Measurements from ENCODE around the gene GRM6.

The GRM6 gene

DNA sequence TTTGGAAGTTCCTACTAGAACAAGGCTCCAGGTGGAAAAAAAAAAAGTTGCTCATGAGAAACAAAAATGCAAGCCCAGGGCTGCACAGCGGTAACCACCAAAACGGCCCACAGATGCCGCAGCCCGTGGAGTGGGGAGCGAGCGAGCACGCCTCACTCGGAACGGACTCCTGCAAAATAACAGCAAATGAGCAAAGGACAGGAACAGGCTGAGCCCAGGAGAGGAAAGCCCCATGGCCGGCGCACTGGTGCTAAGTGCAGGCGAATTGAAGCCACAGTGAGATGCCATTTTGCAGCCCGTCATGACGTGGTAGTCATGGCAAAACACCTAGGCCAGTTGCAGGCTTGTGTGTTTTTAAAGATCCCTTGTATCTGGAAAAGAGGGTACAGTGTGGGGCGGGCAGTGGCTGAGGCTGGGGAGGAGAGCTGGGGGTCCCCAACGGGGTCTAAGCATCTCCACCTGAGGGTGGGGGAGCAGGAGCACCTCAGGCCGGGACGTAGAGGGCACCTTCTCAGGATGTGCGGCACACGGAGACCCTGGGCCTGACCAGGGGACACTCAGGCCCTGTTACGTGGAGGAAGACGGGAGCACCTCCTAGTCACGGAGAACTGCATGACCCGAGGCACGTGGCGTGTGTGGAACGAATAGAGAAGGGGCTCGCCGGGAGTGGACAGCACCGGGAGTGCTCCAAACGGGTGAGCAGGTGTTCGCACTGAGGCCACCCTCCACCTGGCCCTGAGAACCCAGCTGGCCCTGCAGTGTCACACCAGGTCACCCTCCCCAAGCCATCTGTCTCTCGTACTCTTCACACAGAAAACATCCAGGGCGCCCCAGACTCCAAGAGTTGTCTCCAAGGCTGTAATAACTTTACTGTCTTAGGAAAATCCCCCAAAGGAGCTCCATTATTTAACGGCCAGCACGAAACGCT lies 10.7 kb downstream of the GRM6 start:
- in situ Hi-C loops (cut with MboI; ENCODE audit: low sequenced_read_pairs): no loop called here

DNA sequence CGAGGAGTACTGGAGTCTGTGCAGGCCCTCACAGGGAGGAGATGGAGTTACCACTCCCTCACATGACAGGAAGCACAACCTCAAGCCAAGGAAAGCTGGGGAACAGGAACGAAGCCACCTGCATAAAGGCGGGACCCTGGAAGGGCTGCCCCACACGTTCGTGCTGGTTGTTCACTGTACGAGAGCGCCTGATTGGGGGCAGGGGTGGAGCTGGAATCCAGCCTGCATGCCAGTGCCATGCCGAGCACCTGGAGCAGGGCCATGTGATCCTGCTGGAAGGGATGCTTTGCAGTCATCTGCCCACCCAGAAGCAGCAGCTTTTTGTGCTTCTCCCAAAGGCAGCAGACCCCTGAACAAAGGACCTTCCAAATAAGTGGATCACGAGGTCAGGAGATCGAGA lies 11.4 kb downstream of the GRM6 start:
- in situ Hi-C loops (cut with MboI; ENCODE audit: low sequenced_read_pairs): no loop called here

DNA sequence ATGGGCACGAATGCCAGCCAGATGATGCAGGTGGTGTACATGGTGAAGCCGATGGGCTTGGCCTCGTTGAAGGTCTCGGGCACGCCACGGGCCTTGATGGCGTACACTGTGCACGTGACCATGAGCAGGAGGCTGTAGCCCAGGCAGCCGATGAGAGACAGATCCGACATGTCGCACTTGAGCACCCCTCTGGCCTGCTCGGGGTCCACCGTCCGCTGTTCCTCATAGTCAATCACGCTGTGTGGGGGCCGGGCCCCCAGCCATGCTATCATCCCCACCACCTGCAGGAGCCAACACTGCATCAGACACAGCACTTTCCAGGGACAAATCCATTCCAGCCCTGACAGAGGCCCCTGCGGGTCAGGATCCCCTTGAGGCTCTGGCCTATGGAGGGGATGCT lies 12.2 kb downstream of the GRM6 start:
- in situ Hi-C loops (cut with MboI; ENCODE audit: low sequenced_read_pairs): no loop called here

DNA sequence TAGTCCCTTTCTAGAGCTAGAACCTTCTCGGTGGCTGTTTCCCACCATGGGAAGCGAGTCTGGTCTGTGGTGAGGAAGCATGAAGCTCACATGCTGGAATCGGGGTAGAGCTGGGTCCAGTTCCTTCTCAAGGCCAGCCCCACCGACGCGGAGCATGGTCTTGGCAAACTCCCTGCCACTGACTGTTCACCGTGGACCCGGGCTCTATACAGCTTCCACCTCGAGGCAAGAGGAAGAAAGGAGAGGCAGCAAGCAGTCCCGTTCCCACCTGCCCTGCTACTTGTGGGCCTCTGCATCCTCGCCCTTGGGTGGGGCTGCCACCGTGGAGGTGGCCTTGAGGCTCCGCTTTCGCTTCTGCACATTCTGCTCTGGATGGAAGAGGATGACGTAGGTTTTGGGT lies 13.7 kb downstream of the GRM6 start:
- in situ Hi-C loops (cut with MboI; ENCODE audit: low sequenced_read_pairs): no loop called here

DNA sequence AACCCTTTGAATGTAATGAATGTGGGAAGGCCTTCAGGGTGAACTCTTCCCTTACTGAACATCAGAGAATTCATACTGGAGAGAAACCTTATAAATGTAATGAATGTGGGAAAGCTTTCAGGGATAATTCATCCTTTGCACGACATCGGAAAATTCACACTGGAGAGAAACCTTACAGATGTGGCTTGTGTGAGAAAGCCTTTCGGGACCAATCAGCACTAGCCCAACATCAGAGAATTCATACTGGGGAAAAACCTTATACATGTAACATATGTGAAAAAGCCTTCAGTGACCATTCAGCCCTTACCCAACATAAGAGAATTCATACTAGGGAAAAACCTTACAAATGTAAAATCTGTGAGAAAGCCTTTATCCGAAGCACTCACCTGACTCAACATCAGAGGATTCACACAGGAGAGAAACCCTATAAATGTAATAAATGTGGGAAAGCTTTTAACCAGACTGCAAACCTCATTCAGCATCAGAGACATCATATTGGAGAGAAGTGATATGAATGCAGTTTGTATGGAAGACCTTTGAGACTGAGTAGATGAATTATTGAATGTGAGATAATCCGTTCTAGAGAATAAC lies 29.6 kb downstream of the GRM6 start:
- in situ Hi-C loops (cut with MboI; ENCODE audit: low sequenced_read_pairs): no loop called here

DNA sequence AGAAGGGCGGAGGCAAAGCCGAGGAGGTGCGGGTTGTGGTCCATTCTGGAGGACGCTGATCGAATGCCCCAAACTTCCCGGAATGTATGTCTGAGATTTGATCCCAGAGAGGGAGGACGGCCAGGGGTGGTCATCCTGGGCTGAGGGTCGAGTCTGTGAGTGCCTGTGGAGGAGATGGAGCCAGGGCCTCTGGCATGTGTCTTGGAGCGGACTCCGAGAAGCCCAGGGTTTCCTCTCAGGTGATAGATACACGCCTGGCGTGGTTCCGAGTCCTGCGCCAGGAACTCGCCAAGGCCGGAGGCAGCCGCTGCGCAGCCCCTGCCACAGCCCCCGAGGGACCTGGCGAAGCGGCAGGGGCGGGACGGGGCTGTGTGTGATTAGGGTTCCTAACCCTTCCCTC lies 53.8 kb downstream of the GRM6 start:
- in situ Hi-C loops (cut with MboI; ENCODE audit: low sequenced_read_pairs): no loop called here

DNA sequence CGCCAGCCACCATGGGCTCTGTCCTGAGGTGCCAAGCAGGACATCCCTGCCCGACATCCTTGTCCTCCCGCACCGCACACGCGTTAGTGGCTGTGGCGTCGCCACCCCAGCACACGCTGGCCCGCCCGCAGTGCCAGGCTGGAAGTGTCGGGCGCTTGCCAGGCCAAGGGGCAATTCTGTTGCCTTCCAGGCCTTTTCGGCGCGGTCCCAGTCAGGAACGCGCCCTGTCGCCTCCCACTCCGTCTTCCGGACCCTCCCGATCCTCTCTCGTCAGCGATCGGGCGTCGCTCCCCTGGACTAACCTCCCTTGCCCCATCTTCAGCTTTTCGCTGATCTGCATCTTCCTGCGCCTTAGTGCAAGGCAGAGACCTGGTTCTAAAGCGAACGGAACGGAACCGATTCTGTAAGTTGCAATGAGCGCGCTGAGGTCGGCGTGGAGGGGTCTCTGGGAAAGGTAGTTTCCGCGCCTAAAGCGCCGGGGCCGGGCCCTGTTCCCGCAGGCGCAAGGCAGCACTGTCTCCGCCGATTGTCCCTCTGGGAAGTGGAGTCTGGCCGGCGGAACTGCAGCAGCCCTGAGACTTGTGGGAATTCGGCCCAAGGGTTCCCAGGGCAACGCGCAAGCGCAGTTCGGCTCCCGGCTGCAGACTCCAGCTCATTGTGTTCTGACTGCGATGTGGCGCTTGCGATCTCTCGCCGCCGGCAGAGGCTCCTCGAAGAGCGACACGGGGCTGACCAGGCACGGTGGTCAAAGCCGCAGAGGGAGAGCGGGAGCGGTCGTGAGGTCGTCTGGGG lies 54.4 kb downstream of the GRM6 start, which contains the start of gene ZNF454:
TSS of gene ZNF454 (plus strand) at position 630 of the 792 bp plus-strand sequence. CDS start 1,594 bp downstream, outside the sequence.
- in situ Hi-C loops (cut with MboI; ENCODE audit: low sequenced_read_pairs): no loop called here

DNA sequence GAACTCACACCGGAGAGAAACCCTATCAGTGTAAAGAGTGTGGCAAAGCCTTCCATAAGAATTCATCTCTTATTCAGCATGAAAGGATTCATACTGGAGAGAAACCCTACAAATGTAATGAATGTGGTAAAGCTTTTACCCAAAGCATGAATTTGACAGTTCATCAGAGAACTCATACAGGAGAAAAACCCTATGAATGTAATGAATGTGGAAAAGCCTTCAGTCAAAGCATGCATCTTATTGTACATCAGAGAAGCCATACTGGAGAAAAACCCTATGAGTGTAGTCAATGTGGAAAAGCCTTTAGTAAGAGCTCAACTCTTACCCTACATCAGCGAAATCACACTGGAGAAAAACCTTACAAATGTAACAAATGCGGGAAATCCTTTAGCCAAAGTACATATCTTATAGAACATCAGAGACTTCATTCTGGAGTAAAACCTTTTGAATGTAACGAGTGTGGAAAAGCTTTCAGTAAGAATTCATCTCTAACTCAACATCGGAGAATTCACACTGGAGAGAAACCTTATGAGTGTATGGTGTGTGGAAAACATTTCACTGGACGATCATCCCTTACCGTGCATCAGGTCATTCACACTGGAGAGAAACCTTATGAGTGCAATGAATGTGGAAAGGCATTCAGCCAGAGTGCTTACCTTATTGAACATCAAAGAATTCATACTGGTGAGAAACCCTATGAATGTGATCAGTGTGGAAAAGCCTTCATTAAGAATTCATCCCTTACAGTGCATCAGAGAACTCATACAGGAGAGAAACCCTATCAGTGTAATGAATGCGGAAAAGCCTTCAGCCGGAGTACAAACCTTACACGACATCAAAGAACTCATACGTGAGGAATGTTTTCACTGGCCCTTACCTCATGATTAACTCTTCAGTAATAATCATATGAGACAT lies 63.0 kb downstream of the GRM6 start:
- in situ Hi-C loops (cut with MboI; ENCODE audit: low sequenced_read_pairs): no loop called here

Data from HL-60/S4 treated with phorbol 12-myristate 13-acetate at 8.2 ng/mL for 4 days and 3 days (cell line).